ENCODE results near the gene CDKAL1. TPM values are rescaled to one million over a fixed set of nuclear protein-coding genes. Genes with fewer than 3 reads are reported as not detected.
A peak's percentile ranks its signal among the peaks of the same experiment; 100 is the strongest.

Gene CDKAL1
- total and polyA plus RNA-seq, 9 of the 15 experiments (the other 6 are each of a cell fraction or from before 2014, with no cell fraction given), result 11.2 to 36.3 (median 20.1) TPM

- TF ChIP-seq DEAF1 (CRISPR knock-in tag; IDR thresholded peaks at IDR 0.05) (0 out of 2 replicates have a peak, but pooled peaks have one; percentile 7), CHAMP1 (IDR thresholded peaks at IDR 0.05) (no peak), ZNF436 (CRISPR knock-in tag; IDR thresholded peaks at IDR 0.05) (no peak), ZNF740 (CRISPR knock-in tag; IDR thresholded peaks at IDR 0.05) (no peak), ZNF740 (tag; IDR thresholded peaks at IDR 0.05) (peak in 1 of 2 experiments; percentile 62; a peak in 1 of 4 replicates), ELK1 (CRISPR knock-in tag; IDR thresholded peaks at IDR 0.05) (no peak), ZNF644 (tag; IDR thresholded peaks at IDR 0.05; ENCODE audit: low read depth) (0 out of 2 replicates have a peak, but pooled peaks have one; percentile 37), SPI1 (IDR thresholded peaks at IDR 0.05; ENCODE audit: borderline replicate concordance, low read depth, low read length) (no peak), SRSF9 (IDR thresholded peaks at IDR 0.05; ENCODE audit: borderline replicate concordance, low read depth, low read length) (no peak), CBX5 (IDR thresholded peaks at IDR 0.05; ENCODE audit: borderline replicate concordance, low read depth) (no peak), ZZZ3 (IDR thresholded peaks at IDR 0.05) (no peak), ZNF239 (CRISPR knock-in tag; IDR thresholded peaks at IDR 0.05) (no peak; the same call in 1 of the 2 replicates), MTF1 (CRISPR knock-in tag; IDR thresholded peaks at IDR 0.05; ENCODE audit: borderline replicate concordance) (no peak), EP400 (IDR thresholded peaks at IDR 0.05) (peak; percentile 47), ZNF561 (CRISPR knock-in tag; conservative IDR thresholded peaks at IDR 0.05) (no peak), NCOA6 (IDR thresholded peaks at IDR 0.05) (no peak), ZKSCAN3 (CRISPR knock-in tag; IDR thresholded peaks at IDR 0.05) (no peak), BRD9 (IDR thresholded peaks at IDR 0.05; ENCODE audit: low read depth, partially characterized antibody) (peak; percentile 24), SUPT5H (IDR thresholded peaks at IDR 0.05) (no peak), CBFA2T2 (conservative IDR thresholded peaks at IDR 0.05) (no peak), ESRRB (CRISPR knock-in tag; IDR thresholded peaks at IDR 0.05; ENCODE audit: borderline replicate concordance) (no peak), NFIX (CRISPR knock-in tag; IDR thresholded peaks at IDR 0.05; ENCODE audit: low read depth) (no peak)
These were observed 729.5 kb downstream of the CDKAL1 start (continued) for GRCh38 chr6:21263531-21264287.

All from K562 (cell line).